ENCODE measurements around the gene CYB5RL. TPM values are rescaled to one million over a fixed set of nuclear protein-coding genes. Genes with fewer than 3 reads are reported as not detected.
"Not testable (repeated sequence)": the region's sequence is repeated elsewhere in the genome, so short reads cannot be mapped to it uniquely, and the experiment has no call there.

Gene CYB5RL
- total RNA-seq, 2 donors from 2014 or later: 11.7 to 12.1 TPM

GRCh38 chr1:54172614-54173599 is 26.9 kb downstream of the CYB5RL start:
- Mint-ChIP-seq H3K27ac (no peak overlapping the region), H3K9me3 (no peaks in the 10 kb centered on the region), H3K36me3 (no peaks in the 10 kb centered on the region)
- no peak for DNase-seq (ENCODE audit: low spot score in 2 of 2)
- no peak for ATAC-seq

DNA sequence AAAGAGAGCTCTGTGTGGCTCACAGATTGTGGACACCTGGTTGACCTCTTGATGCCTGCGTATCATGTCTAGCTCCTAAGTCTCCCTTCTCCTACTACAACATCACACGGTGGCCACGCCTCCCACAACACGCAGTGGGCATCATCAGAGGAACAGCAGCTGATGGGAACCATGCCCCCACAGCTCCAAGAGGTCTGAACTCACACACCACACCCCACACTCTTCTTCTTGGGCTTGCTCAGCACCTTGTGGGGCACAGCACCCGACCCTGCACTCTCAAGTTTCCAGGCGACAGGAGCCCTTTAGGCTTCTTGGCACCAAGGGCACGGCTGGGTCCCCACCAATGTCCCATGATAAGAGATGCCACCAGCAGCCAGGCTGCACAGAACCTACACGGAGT is 28.2 kb downstream of the CYB5RL start:
- DNase-seq (ENCODE audit: low spot score in 2 of 2): no peak
- H3K27ac Mint-ChIP-seq: no peak overlapping the region
- H3K36me3 Mint-ChIP-seq: no peaks in the 10 kb centered on the region

GRCh38 chr1:54171016-54171415 is 28.8 kb downstream of the CYB5RL start:
- H3K36me3 Mint-ChIP-seq: no peaks in the 10 kb centered on the region
- ATAC-seq (no peak), DNase-seq (ENCODE audit: low spot score in 2 of 2) (no peak)
- peak overlapping the region; percentile 72 to 86 for H3K27ac Mint-ChIP-seq
- H3K9me3 Mint-ChIP-seq: no peaks in the 10 kb centered on the region

More for the DNA sequence above, 28.2 kb downstream of the CYB5RL start:
- H3K9me3 Mint-ChIP-seq: no peaks in the 10 kb centered on the region
- no peak for ATAC-seq

DNA sequence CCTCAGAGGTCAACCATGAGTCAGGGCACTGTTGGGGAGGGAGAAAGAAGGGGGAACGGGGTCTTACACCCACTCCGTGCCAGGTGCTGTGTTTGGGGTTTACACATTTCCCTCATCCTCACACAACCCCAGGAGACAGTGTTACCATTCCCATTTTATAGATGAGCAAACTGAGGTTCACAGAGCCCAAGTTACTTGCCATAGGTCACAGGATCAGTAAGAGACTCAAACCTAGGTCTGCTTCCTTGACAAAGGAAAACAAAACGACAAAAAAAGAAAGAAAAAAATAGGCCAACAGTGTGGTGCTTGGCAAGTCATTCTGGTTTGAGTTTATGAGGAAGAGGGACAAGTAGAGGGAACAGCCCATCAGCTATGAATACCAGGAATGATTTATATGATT is 30.8 kb downstream of the CYB5RL start:
- Mint-ChIP-seq H3K9me3 (no peaks in the 10 kb centered on the region), H3K27ac (peak overlapping the region in 1 of 2 donors; percentile 20), H3K36me3 (no peaks in the 10 kb centered on the region)
- ATAC-seq: no peak
- no peak for DNase-seq (ENCODE audit: low spot score in 2 of 2)

DNA sequence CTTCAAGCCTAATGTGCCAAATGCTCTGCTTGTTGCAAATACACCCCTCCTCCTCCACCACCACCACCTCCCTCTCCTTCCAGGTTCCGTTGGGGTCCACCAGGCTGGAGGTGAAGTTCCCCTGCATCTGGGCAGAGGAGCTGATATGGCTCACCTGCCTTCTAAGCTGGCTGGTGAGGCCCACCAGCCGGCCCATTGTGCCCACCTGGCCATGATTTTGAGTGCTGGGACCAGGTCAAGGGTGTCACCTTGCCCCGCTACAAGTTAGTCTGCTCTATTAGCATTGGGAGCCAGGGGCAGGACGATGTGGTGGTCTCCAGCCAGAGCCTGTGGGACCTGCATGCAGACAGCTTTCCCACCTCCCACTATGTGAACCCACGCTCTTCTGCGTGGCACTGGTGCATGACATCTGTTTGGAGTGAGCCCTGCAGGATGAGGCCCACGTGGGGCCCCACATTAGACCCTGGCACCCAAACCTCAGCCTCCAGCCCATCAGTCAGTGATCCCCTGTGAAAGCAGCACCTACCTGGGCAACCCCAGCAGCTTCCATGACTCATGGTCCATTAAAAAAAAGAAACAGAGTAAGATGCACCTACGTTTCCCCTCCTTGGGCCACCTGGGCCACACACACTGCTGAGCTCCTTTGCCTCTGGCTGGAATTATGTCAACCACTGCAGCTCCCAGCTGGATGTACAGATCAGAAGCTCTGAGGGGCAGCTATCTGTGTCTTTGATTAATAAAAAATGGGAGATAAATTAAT is 31.4 kb downstream of the CYB5RL start:
- no peak for ATAC-seq
- Mint-ChIP-seq H3K9me3 (no peaks in the 10 kb centered on the region), H3K36me3 (no peaks in the 10 kb centered on the region), H3K27ac (peak overlapping the region in 1 of 2 donors; percentile 30)
- no peak for DNase-seq (ENCODE audit: low spot score in 2 of 2)

DNA sequence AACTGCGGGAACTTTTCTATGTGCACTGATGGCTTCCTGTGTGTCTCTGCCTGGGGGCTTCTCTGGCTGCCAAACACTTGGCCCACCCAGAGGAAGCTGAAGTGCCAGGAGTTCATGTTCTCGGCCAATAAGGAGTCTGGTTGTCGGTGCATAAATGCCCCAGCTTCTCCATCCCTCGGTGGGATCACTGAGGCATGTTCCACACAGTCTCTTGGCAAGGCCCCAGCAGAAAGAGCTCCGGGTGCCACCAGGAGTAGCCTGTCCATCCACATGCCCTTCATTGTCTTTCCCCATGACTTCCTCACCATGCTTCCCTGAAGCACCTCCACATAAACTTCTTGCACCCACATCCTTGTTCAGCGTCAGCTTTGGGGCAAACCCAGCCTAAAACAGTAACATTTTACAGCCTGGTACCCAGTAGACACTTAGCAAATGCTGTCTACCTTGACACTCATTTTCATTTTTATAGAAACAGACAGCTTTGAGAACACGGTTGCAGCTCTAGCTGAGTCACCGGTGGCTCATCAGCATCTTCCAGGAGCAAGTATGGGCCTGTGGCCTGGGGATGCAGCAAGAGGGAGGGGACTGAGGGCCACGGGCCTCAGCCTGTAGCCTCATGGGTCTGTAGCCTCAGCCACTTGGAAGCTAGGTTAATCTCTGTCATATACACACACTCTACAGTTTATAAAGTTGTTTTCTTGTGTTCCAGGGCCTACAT is 32.2 kb downstream of the CYB5RL start:
- DNase-seq (ENCODE audit: low spot score in 2 of 2): no peak
- Mint-ChIP-seq H3K9me3 (no peaks in the 10 kb centered on the region), H3K27ac (peak overlapping the region in 1 of 2 donors; percentile 30), H3K36me3 (no peaks in the 10 kb centered on the region)
- no peak for ATAC-seq

- DNase-seq (ENCODE audit: low spot score in 2 of 2); H3K9me3 Mint-ChIP-seq; ATAC-seq; H3K36me3 Mint-ChIP-seq; H3K27ac Mint-ChIP-seq: not testable (repeated sequence)
Measured at GRCh38 chr1:54166357-54166756, 33.5 kb downstream of the CYB5RL start.

GRCh38 chr1:54165146-54165545 is 34.7 kb downstream of the CYB5RL start:
- H3K36me3 Mint-ChIP-seq: no peaks in the 10 kb centered on the region
- ATAC-seq (no peak), DNase-seq (ENCODE audit: low spot score in 2 of 2) (no peak)
- H3K27ac Mint-ChIP-seq: no peak overlapping the region
- no peaks in the 10 kb centered on the region for H3K9me3 Mint-ChIP-seq

- Mint-ChIP-seq H3K9me3 (no peaks in the 10 kb centered on the region), H3K27ac (peak overlapping the region in 1 of 2 donors; percentile 8), H3K36me3 (no peaks in the 10 kb centered on the region)
- ATAC-seq (no peak), DNase-seq (ENCODE audit: low spot score in 2 of 2) (no peak)
Measured at GRCh38 chr1:54163573-54163972, 36.3 kb downstream of the CYB5RL start.

GRCh38 chr1:54163051-54163450 is 36.8 kb downstream of the CYB5RL start:
- no peaks in the 10 kb centered on the region for H3K36me3 Mint-ChIP-seq
- DNase-seq (ENCODE audit: low spot score in 2 of 2) (no peak), ATAC-seq (no peak)
- no peaks in the 10 kb centered on the region for H3K9me3 Mint-ChIP-seq
- no peak overlapping the region for H3K27ac Mint-ChIP-seq

DNA sequence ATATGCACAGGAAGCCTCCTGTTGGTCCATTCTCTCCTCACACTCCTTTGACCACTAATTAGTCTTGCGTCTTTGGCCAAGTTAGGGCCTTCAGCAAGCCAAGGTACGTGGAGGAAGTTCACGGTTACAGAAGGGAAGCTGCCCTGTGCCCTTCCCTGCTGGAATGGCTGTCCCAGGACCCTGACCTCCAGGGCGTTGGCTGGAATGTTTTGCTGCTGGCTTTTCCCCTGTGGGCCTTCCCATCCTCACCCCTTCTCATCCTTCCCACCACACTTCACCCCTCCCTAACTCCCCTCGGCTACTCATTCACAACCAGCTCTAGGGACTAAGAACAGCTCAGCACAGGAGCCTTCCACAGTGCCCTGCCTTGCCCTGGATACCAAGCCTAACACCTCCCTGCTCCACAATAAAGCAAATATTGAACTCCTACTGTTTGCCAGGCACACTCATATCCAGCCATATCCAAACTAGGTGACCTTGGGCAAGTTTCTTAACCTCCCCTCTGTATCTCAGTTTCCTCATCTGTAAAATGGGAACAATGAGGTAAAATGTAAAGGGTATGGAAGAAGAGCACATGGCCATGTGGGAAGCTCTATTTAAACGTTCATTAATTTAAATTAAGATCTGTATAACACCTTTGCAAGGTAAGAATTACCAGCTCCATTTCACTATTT is 38.2 kb downstream of the CYB5RL start:
- ATAC-seq: no peak
- Mint-ChIP-seq H3K9me3 (no peaks in the 10 kb centered on the region), H3K27ac (no peak overlapping the region), H3K36me3 (no peaks in the 10 kb centered on the region)
- DNase-seq (ENCODE audit: low spot score in 2 of 2): no peak

DNA sequence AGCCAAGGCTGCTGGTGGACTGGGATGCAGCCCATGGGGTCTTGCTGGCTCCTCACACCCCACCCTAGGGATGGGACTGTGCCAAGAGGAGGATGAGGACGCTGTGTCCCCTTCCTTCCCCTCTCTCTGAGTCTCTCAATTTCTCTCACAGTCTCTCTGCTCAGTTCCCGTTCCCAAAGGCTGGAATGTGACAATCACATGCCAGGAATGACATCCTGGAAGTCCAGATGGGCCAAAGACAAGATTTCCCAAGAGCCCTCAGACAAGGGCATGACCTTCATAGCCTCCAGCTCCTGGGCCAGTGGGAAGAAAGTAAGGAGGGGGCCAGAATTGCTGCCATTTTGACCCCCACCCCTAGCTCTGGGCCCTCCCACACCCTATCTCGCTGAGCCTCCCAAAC is 39.5 kb downstream of the CYB5RL start:
- H3K9me3 Mint-ChIP-seq: no peaks in the 10 kb centered on the region
- no peaks in the 10 kb centered on the region for H3K36me3 Mint-ChIP-seq
- ATAC-seq (no peak), DNase-seq (ENCODE audit: low spot score in 2 of 2) (no peak)
- H3K27ac Mint-ChIP-seq: no peak overlapping the region

DNA sequence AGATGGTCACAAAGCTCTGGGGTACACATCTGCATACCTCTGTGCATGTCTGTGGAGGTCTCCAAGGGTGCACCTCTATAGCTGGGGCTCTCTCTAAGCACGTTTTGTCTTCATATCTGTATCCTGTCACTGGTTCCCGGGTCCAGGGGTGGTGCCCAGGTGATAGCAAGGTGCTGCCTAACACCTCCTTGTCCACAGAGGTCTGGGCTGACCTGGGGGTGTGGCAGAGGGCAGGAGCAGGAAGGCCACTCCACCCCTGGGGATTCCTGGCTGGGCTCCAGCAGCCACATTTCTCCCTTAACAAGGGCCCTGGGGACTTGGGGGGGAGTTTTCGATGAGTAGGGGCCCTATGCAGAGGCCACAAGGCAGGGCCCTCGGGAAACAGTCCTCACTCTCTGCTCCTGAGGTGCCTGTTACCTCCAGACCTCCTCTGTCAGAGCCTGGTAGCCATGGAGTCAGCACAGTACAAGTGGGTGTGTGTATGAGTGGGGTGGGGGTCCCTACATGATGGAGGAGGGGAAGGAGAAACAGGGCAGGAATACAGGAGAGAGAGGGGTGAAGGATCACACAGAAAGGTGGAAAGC is 40.0 kb downstream of the CYB5RL start:
- Mint-ChIP-seq H3K27ac (no peak overlapping the region), H3K36me3 (no peaks in the 10 kb centered on the region), H3K9me3 (no peaks in the 10 kb centered on the region)
- DNase-seq (ENCODE audit: low spot score in 2 of 2) (no peak), ATAC-seq (no peak)

GRCh38 chr1:54158071-54158470 is 41.8 kb downstream of the CYB5RL start:
- no peak overlapping the region for H3K27ac Mint-ChIP-seq
- no peaks in the 10 kb centered on the region for H3K36me3 Mint-ChIP-seq
- DNase-seq (ENCODE audit: low spot score in 2 of 2) (no peak), ATAC-seq (peak in 1 of 2 donors; percentile 3)
- no peaks in the 10 kb centered on the region for H3K9me3 Mint-ChIP-seq

- no peaks in the 10 kb centered on the region for H3K9me3 Mint-ChIP-seq
- peak overlapping the region in 1 of 2 donors; percentile 51 for H3K27ac Mint-ChIP-seq
- no peak for ATAC-seq
- DNase-seq (ENCODE audit: low spot score in 2 of 2): no peak
- H3K36me3 Mint-ChIP-seq: no peaks in the 10 kb centered on the region
Measured at GRCh38 chr1:54157401-54157800, 42.4 kb downstream of the CYB5RL start.

GRCh38 chr1:54156986-54157385 is 42.8 kb downstream of the CYB5RL start:
- Mint-ChIP-seq H3K27ac (peak overlapping the region in 1 of 2 donors; percentile 51), H3K36me3 (no peaks in the 10 kb centered on the region), H3K9me3 (no peaks in the 10 kb centered on the region)
- DNase-seq (ENCODE audit: low spot score in 2 of 2) (no peak), ATAC-seq (no peak)

Data from activated naive CD4-positive, alpha-beta T cell treated with anti-CD3 and anti-CD28 coated beads, Interleukin-2, amount 50 U/mL, for 72 hours (primary cell).